ENCODE results near the gene DCST2. TPM values are rescaled to one million over a fixed set of nuclear protein-coding genes. Genes with fewer than 3 reads are reported as not detected.

The DCST2 gene
- total RNA-seq, 6 experiments from 2014 or later: 0.08 to 0.14 TPM; not detected in 4

DNA sequence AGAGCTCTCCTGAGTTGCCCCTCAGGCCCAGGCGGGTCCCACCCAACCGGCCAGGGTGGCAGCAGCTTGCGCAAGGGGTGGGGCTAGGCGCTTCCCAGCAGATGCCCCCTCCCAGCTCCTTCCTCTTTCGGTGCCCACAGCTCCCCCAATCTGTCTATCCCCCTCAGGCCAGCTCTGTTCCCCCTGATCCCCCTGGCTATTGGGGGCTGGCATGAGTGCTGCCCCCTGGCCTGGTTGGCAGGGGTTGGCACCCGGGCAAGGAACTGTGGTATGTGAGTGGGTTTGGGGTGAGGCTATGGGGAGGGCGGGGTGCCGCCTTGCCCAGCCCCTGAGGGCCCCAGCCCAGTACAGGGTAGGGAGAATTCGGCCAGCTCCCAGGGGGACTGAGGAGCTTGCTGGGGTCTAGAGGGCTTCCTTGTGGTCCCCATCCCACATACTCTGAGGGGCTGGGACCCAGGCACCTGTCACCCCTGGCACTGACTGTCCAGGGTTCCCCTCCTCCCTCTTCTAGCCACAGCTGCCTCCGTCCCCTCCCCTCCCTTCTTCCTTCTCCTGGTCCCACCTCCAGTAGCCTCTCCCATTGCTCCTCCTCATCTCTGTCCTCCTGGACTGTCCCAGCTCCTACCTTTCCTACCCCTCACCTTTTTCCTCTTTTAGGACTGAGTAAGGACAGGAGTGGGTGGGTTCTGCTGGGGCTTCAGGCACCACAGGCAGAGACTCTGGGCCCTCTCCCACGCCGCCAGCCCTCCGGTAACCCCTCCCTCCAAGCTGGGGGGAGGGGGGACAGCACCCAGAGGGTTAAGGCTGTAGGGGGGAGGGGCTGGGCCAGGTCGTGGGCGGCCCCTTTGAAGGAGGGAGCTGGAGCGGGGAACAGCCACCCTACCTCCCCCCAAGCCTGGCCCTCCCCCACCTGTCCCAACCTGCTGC is 25.3 kb downstream of the DCST2 start:
- Mint-ChIP-seq H3K4me3 (no peak overlapping the region), H3K36me3 (ENCODE audit: low read depth) (no peaks in the 10 kb centered on the region), H3K27me3 (ENCODE audit: insufficient read depth) (no peaks in the 10 kb centered on the region; the same call in 1 of the 2 replicates), H3K9me3 (no peaks in the 10 kb centered on the region), H3K4me1 (ENCODE audit: low read depth) (peaks cover 21% of the 10 kb centered on the region), H3K27ac (no peak overlapping the region)
- TF ChIP-seq CTCF (IDR thresholded peaks at IDR 0.05): no peak
- no peak for DNase-seq

- no peak overlapping the region for H3K4me3 Mint-ChIP-seq
- H3K4me1 Mint-ChIP-seq (ENCODE audit: low read depth): peaks cover 21% of the 10 kb centered on the region
- no peak overlapping the region for H3K27ac Mint-ChIP-seq
- no peaks in the 10 kb centered on the region; the same call in 1 of the 2 replicates for H3K27me3 Mint-ChIP-seq (ENCODE audit: insufficient read depth)
- H3K9me3 Mint-ChIP-seq: no peaks in the 10 kb centered on the region
- no peak for TF ChIP-seq CTCF (IDR thresholded peaks at IDR 0.05)
- no peak for DNase-seq
- H3K36me3 Mint-ChIP-seq (ENCODE audit: low read depth): no peaks in the 10 kb centered on the region
Observed at GRCh38 chr1:155007251-155007828, 26.2 kb downstream of the DCST2 start.

- H3K4me1 Mint-ChIP-seq (ENCODE audit: low read depth): peaks cover 21% of the 10 kb centered on the region
- no peak for DNase-seq
- no peak for TF ChIP-seq CTCF (IDR thresholded peaks at IDR 0.05)
- peak overlapping the region; percentile 65; the same call in 1 of the 2 replicates for H3K27ac Mint-ChIP-seq
- H3K4me3 Mint-ChIP-seq: no peak overlapping the region
- H3K36me3 Mint-ChIP-seq (ENCODE audit: low read depth): no peaks in the 10 kb centered on the region
- H3K27me3 Mint-ChIP-seq (ENCODE audit: insufficient read depth): no peaks in the 10 kb centered on the region; the same call in 1 of the 2 replicates
- no peaks in the 10 kb centered on the region for H3K9me3 Mint-ChIP-seq
Observed at GRCh38 chr1:155006601-155007101, 26.9 kb downstream of the DCST2 start.

GRCh38 chr1:155005076-155006011 is 28.2 kb downstream of the DCST2 start:
- no peak for DNase-seq
- peak overlapping the region; percentile 65 for H3K27ac Mint-ChIP-seq
- H3K4me3 Mint-ChIP-seq: no peak overlapping the region
- no peaks in the 10 kb centered on the region for H3K36me3 Mint-ChIP-seq (ENCODE audit: low read depth)
- peaks cover 22% of the 10 kb centered on the region for H3K4me1 Mint-ChIP-seq (ENCODE audit: low read depth)
- no peak for TF ChIP-seq CTCF (IDR thresholded peaks at IDR 0.05)
- H3K27me3 Mint-ChIP-seq (ENCODE audit: insufficient read depth): no peaks in the 10 kb centered on the region; the same call in 1 of the 2 replicates
- H3K9me3 Mint-ChIP-seq: no peaks in the 10 kb centered on the region
